GM10248 (cell line): ENCODE data around the gene TMEM170A.
"Not testable (repeated sequence)": the region's sequence is repeated elsewhere in the genome, so short reads cannot be mapped to it uniquely, and the experiment has no call there.

Experiments used
- CTCF ChIA-PET: fragments of 300-600 bp; sonication (Branson Sonifier 250); formaldehyde crosslinking; extraction: SDS; loops from one replicate; lab custom pipeline; 2021; ENCODE audit warnings: antibody characterized with exemption; lab: Yijun Ruan, JAX
- POLR2A ChIA-PET: fragments of 350-650 bp; sonication (Branson Sonifier 250); formaldehyde crosslinking; extraction: SDS; loops from one replicate; lab custom pipeline; 2020; ENCODE audit warnings: antibody characterized with exemption; lab: Yijun Ruan, JAX
- DNase-seq: peaks from one replicate; pipeline ENCODE4 v3.0.0; 2012; ENCODE audit errors: extremely low spot score
- TF ChIP-seq, protein P1 (sequence below): IDR thresholded peaks from 2 replicates; pipeline ENCODE4 v1.5.1; 2012; ENCODE audit warnings: mild to moderate bottlenecking, low read depth; ENCODE audit errors: extremely low read depth, missing control alignments, control extremely low read depth

Gene TMEM170A

DNA sequence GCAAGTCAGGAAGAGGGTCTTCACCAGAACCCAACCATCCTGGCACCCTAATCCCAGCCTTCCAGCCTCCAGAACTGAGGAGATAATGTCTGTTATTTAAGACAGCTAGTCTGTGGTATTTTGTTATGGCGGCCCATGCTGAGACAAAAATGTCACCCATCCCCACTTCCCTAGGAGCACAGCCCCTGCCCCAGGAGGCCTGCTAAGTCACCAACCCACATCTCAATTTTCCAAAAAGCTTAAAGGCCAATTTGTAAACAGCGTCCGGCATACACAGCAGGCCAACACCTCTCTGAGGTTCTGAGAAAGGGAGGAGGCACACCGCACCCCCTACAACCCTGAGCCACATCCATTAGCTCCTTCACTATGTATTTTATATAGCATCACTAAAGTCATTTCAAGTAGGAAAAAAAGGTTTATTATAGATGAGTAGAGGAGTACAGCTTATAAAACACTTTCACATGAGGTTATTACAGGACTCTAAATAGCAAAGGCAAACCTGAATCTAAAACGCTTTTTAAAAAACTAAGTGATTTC, 6.9 kb downstream of the TMEM170A start:
- TF ChIP-seq, protein P1, sequence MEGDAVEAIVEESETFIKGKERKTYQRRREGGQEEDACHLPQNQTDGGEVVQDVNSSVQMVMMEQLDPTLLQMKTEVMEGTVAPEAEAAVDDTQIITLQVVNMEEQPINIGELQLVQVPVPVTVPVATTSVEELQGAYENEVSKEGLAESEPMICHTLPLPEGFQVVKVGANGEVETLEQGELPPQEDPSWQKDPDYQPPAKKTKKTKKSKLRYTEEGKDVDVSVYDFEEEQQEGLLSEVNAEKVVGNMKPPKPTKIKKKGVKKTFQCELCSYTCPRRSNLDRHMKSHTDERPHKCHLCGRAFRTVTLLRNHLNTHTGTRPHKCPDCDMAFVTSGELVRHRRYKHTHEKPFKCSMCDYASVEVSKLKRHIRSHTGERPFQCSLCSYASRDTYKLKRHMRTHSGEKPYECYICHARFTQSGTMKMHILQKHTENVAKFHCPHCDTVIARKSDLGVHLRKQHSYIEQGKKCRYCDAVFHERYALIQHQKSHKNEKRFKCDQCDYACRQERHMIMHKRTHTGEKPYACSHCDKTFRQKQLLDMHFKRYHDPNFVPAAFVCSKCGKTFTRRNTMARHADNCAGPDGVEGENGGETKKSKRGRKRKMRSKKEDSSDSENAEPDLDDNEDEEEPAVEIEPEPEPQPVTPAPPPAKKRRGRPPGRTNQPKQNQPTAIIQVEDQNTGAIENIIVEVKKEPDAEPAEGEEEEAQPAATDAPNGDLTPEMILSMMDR: no peak
- ChIA-PET CTCF (interaction anchor here (0.7 to 2.2 kb wide), 6 partner anchors 11 to 258 kb away, joined by 3 to 10 read pairs (median 4); no protein-coding TSS in a partner anchor), POLR2A (no interaction called here)
- no peak for DNase-seq

DNA sequence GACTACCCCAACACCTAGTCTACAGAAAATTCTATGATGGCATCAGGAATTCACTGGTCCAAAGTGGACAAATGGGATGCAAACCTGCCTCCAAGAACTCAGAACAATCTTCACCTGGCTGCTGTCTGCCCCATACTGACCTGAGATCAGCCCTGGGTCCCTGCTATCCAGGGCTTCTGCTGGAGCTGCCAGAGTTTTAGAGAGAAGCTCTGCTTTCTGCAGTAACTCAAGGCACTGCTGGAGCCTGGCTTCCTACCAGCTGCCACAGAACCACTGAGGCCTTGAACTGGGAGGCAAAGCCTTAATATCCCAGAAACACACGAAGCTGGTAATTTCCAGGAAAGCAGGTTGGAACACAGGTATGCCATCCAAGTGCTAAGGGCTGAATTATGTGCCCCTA, 7.5 kb downstream of the TMEM170A start:
- DNase-seq: no peak
- CTCF ChIA-PET: interaction anchor here (0.7 to 2.2 kb wide), 7 partner anchors 9 to 307 kb away, joined by 3 to 12 read pairs (median 4); no protein-coding TSS in a partner anchor
- TF ChIP-seq, protein P1: no peak
- POLR2A ChIA-PET: interaction anchor here (0.6 kb wide), 1 partner anchor 158 kb away, joined by 4 read pairs; no protein-coding TSS in a partner anchor

DNA sequence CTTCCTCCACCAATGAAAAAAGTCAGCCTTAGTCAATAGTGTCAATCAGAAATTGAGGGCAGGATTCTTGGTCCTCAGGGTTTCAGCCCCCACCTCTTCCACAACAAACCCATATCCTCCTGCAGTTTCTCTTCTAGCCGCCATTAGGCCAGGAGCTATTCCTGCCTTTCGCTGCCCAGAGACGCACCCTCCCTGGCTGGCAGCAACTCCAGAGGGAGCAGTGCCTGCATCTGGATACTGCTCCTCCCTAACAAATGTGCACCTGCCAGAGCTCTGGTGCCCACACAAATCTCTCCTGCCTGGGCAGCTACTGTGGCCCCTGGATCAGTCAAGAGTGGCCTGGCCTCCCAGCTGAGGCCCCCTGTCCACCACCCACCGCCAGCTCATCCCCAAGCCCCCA, 8.0 kb downstream of the TMEM170A start:
- POLR2A ChIA-PET: interaction anchor here (0.6 kb wide), 1 partner anchor 159 kb away, joined by 4 read pairs; no protein-coding TSS in a partner anchor
- DNase-seq: not testable (repeated sequence)
- CTCF ChIA-PET: interaction anchor here (0.7 to 2.2 kb wide), 5 partner anchors 9 to 308 kb away, joined by 3 to 12 read pairs (median 3); no protein-coding TSS in a partner anchor

DNA sequence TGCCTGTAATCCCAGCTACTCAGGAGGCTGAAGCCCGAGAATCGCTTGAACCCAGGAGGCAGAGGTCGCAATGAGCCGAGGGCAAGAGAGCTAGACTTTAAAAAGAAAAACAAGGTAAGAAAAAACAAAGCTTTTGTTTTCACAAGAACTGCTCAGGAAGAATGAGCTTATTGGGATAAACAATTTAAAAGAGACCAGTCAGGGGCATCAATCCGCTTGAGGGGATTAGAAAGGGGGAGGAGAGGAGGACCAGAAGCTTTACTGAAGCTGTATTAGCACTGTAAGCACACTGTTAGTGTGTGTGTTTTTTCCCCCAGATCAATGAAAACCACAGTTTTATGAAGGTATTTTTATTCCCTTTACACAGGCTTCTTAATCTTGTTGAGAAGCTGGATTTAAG, 8.8 kb downstream of the TMEM170A start:
- ChIA-PET CTCF (interaction anchor here (0.9 to 2.2 kb wide), 3 partner anchors 9 to 22 kb away, joined by 3 to 12 read pairs (median 10); no protein-coding TSS in a partner anchor), POLR2A (no interaction called here)
- no peak for DNase-seq
- TF ChIP-seq, protein P1: no peak

DNA sequence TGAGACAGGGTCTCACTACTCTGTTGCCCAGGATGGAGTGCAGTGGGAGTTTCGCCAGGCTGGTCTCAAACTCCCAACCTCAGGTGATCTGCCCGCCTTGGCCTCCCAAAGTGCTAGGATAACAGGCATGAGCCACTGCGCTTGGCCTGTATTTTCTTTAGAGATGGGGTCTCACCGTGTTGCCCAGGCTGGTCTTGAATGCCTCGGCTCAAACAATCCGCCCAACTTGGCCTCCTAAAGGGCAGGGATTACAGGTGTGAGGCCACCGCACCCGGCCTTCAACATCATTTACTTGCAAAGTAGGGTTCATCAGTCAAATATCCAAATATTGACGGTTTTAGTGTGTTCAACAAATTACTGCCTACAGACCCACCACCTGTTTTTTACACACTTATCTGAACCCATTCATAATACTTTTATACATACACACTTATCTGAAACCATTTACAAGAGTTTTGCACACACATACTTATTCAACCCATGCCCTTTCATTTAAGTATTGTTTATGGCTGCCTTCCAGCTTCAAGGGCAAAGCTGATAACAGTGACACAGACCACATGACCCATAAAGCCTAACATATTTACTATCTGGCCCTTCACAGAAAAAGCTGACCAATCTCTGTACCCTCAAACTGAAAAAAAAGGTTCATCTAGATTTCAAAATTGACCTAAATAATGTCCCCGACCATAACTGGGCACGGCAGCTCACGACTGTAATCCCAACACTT, 11.9 kb downstream of the TMEM170A start:
- ChIA-PET POLR2A (no interaction called here), CTCF (interaction anchor here (0.7 to 2.2 kb wide), 8 partner anchors 11 to 170 kb away, joined by 3 to 12 read pairs (median 6); partner anchors contain the start of gene CFDP1)
- TF ChIP-seq, protein P1: no peak
- DNase-seq: no peak

DNA sequence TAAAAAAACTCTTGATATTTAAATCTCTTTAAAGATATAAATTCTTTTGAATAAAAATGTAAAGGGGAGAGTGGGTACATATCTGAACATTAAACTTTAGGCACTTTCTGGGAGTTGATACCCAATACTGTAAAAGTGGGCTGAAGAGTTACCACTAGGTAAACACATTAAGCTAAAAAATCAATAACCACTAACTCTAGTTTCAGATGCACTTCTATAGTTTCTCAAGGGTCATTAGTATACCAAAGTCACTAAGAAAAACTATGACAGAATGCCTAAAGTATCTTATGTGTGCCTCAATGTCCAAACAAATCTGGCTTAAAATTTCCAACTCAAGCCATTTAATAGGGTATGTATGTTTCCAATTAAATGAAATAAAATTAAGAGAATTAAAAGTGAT, 18.1 kb downstream of the TMEM170A start:
- CTCF ChIA-PET: interaction anchor here (1.3 to 3.3 kb wide), 4 partner anchors 11 to 26 kb away, joined by 5 to 12 read pairs (median 8); partner anchors contain the start of genes CFDP1 and TMEM170A
- DNase-seq: no peak
- TF ChIP-seq, protein P1: no peak
- POLR2A ChIA-PET: no interaction called here
